ENCODE results near the gene STK32B.

- TF ChIP-seq MEIS1 (CRISPR knock-in tag; IDR thresholded peaks at IDR 0.05; ENCODE audit: borderline replicate concordance) (no peak), RBAK (tag by site-specific recombination; IDR thresholded peaks at IDR 0.05) (no peak), ZNF792 (tag by site-specific recombination; IDR thresholded peaks at IDR 0.05) (no peak), KLF10 (tag by site-specific recombination; IDR thresholded peaks at IDR 0.05) (no peak), ZNF580 (tag by site-specific recombination; IDR thresholded peaks at IDR 0.05) (no peak), ZNF10 (tag by site-specific recombination; IDR thresholded peaks at IDR 0.05) (no peak), SP7 (tag by site-specific recombination; IDR thresholded peaks at IDR 0.05) (no peak), BCL11B (tag by site-specific recombination; IDR thresholded peaks at IDR 0.05; ENCODE audit: low read depth) (no peak), ZNF514 (tag by site-specific recombination; IDR thresholded peaks at IDR 0.05) (no peak), ZNF155 (tag by site-specific recombination; IDR thresholded peaks at IDR 0.05) (no peak)
- TF ChIP-seq, protein P1, sequence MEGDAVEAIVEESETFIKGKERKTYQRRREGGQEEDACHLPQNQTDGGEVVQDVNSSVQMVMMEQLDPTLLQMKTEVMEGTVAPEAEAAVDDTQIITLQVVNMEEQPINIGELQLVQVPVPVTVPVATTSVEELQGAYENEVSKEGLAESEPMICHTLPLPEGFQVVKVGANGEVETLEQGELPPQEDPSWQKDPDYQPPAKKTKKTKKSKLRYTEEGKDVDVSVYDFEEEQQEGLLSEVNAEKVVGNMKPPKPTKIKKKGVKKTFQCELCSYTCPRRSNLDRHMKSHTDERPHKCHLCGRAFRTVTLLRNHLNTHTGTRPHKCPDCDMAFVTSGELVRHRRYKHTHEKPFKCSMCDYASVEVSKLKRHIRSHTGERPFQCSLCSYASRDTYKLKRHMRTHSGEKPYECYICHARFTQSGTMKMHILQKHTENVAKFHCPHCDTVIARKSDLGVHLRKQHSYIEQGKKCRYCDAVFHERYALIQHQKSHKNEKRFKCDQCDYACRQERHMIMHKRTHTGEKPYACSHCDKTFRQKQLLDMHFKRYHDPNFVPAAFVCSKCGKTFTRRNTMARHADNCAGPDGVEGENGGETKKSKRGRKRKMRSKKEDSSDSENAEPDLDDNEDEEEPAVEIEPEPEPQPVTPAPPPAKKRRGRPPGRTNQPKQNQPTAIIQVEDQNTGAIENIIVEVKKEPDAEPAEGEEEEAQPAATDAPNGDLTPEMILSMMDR (tag by site-specific recombination; IDR thresholded peaks at IDR 0.05) = no peak
- TF ChIP-seq, protein P2, sequence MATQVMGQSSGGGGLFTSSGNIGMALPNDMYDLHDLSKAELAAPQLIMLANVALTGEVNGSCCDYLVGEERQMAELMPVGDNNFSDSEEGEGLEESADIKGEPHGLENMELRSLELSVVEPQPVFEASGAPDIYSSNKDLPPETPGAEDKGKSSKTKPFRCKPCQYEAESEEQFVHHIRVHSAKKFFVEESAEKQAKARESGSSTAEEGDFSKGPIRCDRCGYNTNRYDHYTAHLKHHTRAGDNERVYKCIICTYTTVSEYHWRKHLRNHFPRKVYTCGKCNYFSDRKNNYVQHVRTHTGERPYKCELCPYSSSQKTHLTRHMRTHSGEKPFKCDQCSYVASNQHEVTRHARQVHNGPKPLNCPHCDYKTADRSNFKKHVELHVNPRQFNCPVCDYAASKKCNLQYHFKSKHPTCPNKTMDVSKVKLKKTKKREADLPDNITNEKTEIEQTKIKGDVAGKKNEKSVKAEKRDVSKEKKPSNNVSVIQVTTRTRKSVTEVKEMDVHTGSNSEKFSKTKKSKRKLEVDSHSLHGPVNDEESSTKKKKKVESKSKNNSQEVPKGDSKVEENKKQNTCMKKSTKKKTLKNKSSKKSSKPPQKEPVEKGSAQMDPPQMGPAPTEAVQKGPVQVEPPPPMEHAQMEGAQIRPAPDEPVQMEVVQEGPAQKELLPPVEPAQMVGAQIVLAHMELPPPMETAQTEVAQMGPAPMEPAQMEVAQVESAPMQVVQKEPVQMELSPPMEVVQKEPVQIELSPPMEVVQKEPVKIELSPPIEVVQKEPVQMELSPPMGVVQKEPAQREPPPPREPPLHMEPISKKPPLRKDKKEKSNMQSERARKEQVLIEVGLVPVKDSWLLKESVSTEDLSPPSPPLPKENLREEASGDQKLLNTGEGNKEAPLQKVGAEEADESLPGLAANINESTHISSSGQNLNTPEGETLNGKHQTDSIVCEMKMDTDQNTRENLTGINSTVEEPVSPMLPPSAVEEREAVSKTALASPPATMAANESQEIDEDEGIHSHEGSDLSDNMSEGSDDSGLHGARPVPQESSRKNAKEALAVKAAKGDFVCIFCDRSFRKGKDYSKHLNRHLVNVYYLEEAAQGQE (tag by site-specific recombination; IDR thresholded peaks at IDR 0.05) = no peak
These were observed 328.6 kb downstream of the STK32B start for GRCh38 chr4:5379895-5380294.

Measured in HEK293 (cell line).